GM06990 (cell line): ENCODE measurements around the gene GSC2.

ENCODE experiments used
- DNase-seq: peaks from one replicate; pipeline ENCODE4 v3.0.0-alpha.2; 2011; ENCODE audit not compliant: insufficient read length; ENCODE audit errors: extremely low read depth
- H3K27me3 ChIP-seq: replicated peaks from 2 replicates; pipeline ENCODE4 v1.6.0; 2011; ENCODE audit warnings: low read length; ENCODE audit not compliant: control insufficient read depth, insufficient read depth
- H3K36me3 ChIP-seq: 2 replicates; pipeline ENCODE4 v1.5.1; 2011; ENCODE audit warnings: low read length; ENCODE audit not compliant: control insufficient read depth, insufficient read depth
- H3K4me3 ChIP-seq: replicated peaks from 2 replicates; pipeline ENCODE4 v1.5.1; 2011; ENCODE audit warnings: low read depth, mild to moderate bottlenecking, control low read depth, low read length
- CTCF ChIP-seq: IDR thresholded peaks from 2 replicates; pipeline ENCODE4 v1.5.1; 2011; ENCODE audit warnings: low read length, control low read depth, mild to moderate bottlenecking, inconsistent platforms; ENCODE audit not compliant: insufficient read depth, poor library complexity, severe bottlenecking

The GSC2 gene

GRCh38 chr22:19150482-19151328, 613 bp upstream of the GSC2 start:
- H3K36me3 ChIP-seq: no peaks in the 10 kb centered on the region
- no peak for TF ChIP-seq CTCF
- peaks cover 1% of the 10 kb centered on the region; the same call in 1 of the 2 replicates for H3K27me3 ChIP-seq
- H3K4me3 ChIP-seq: no peak overlapping the region
- DNase-seq: no peak

GRCh38 chr22:19149047-19149883, 827 bp downstream of the GSC2 start:
- TF ChIP-seq CTCF: no peak
- peak overlapping the region; percentile 22 for H3K4me3 ChIP-seq
- H3K27me3 ChIP-seq: peaks cover 1% of the 10 kb centered on the region; the same call in 1 of the 2 replicates
- H3K36me3 ChIP-seq: no peaks in the 10 kb centered on the region
- DNase-seq: no peak

GRCh38 chr22:19148417-19149046, 1.6 kb downstream of the GSC2 start:
- no peak overlapping the region for H3K4me3 ChIP-seq
- no peak for TF ChIP-seq CTCF
- H3K27me3 ChIP-seq: peaks cover 1% of the 10 kb centered on the region; the same call in 1 of the 2 replicates
- H3K36me3 ChIP-seq: no peaks in the 10 kb centered on the region
- no peak for DNase-seq

- Histone ChIP-seq H3K4me3 (no peak overlapping the region), H3K27me3 (peaks cover 1% of the 10 kb centered on the region; the same call in 1 of the 2 replicates), H3K36me3 (peaks cover 2% of the 10 kb centered on the region)
- no peak for DNase-seq
- no peak for TF ChIP-seq CTCF
Observed at GRCh38 chr22:19147195-19147780, 2.8 kb downstream of the GSC2 start.

- peaks cover 6% of the 10 kb centered on the region for H3K36me3 ChIP-seq
- TF ChIP-seq CTCF: no peak
- H3K27me3 ChIP-seq: 0 out of 2 replicates have a peak, but pooled peaks cover 1% of the 10 kb centered on the region
- H3K4me3 ChIP-seq: no peak overlapping the region
- no peak for DNase-seq
Observed at GRCh38 chr22:19146215-19146968, 3.7 kb downstream of the GSC2 start.
